ENCODE results near the gene VPS26C.
A peak's percentile ranks its signal among the peaks of the same experiment; 100 is the strongest.
"Not testable (repeated sequence)": the region's sequence is repeated elsewhere in the genome, so short reads cannot be mapped to it uniquely, and the experiment has no call there.

The VPS26C gene

DNA sequence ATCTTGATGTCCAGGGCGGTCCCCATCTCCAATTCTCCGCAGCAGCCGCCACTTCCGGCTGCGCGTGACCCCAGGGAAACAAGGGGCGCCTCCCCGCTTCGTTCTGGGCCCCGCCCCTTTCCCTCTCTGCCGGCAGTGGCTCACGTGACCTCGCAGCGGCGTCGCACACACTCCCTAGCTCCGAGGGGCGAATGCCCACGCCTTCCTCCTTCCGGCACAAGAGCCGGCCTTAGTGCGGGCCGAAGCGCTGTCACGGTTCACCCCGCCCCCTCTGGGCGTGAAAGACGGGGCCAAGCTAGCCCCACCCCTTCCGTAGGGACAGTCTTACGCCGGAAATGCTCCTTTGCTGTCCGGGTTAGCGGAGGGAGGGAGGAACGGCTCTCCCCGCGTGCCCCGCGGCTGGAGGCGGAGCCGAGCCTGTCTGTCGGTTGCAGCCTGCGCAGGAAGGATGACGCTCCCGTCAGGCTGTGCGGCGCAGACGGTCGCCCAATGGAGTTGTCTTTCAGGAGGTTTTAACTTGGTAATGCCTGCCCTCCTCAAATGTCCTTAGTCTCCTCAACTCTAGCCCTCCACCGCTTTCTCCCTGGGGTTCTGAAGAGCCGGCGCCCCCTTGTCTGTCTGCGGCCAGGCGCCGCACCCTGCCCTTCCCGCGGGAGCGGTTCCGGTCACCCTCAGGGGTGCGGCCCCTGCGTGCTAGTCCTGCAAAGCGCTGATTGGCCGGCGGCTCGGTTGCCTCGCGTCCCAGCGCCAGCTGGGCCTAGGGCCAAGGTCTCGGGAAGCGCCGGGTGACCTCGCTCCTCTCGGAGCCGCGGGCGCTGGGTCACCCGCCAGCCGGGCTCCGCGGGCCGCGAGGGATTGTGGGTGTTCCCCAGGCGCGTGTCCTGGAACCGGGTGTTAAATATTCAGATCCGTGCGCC, at the start of gene VPS26C:
TSS of gene VPS26C (minus strand) at position 66 of the 917 bp plus-strand sequence. CDS start at position 26, 40 bp downstream.
- DNase-seq: peak; percentile 98
- H3K27ac Mint-ChIP-seq: peak within 1 kb of the TSS; percentile 99
- H3K36me3 Mint-ChIP-seq (ENCODE audit: low read depth): peaks cover 36% of the 10 kb centered on the region
- no peaks in the 10 kb centered on the region for H3K9me3 Mint-ChIP-seq
- H3K4me3 Mint-ChIP-seq: peak within 1 kb of the TSS; percentile 93
- no peaks in the 10 kb centered on the region for H3K27me3 Mint-ChIP-seq
- H3K4me1 Mint-ChIP-seq (ENCODE audit: low read depth): peaks cover 42% of the 10 kb centered on the region

DNA sequence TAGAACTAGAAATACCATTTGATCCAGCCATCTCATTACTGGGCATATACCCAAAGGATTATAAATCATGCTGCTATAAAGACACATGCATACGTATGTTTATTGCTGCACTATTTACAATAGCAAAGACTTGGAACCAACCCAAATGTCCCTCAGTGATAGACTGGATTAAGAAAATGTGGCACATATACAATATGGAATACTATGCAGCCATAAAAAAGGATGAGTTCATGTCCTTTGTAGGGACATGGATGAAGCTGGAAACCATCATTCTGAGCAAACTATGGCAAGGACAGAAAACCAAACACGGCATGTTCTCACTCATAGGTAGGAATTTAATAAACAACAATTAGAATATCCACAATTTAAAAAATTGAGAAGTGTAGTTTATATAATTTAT, 48.9 kb upstream of the VPS26C start:
- not testable (repeated sequence) for H3K27ac Mint-ChIP-seq; H3K27me3 Mint-ChIP-seq; H3K36me3 Mint-ChIP-seq (ENCODE audit: low read depth); DNase-seq; H3K4me1 Mint-ChIP-seq (ENCODE audit: low read depth); H3K4me3 Mint-ChIP-seq; H3K9me3 Mint-ChIP-seq

DNA sequence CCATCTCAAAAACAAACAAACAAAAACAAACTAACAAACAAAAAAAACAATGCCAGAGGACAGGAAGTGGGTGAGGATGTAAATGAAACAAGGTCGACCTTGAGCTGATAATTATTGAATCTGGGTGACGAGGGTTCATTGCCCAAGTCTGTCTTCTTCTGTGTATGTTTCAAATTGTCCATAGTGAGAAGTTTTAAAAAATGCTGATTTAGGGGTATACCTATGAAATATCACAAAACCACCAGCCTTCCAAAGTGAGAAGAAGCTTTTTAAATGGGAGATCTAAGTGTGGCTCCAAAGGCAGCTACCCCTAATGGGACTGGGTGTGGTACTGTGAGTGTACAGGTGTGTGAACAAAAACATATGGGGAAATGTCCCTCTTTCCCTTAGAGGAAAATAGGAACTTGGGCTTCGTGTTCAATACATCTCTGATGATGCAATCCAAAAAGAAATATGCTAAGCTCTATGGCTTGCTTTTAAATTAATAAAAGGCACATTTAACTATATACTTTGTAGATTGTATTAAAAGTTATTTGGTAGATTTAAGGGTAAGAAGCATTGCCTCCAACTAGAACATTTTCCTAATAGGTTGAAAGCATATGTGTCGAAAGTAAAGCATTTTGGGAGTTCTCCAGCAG, 33.1 kb upstream of the VPS26C start:
- Mint-ChIP-seq H3K27me3 (peaks cover 2% of the 10 kb centered on the region), H3K4me1 (ENCODE audit: low read depth) (no peaks in the 10 kb centered on the region), H3K27ac (no peak overlapping the region), H3K9me3 (no peaks in the 10 kb centered on the region), H3K36me3 (ENCODE audit: low read depth) (no peaks in the 10 kb centered on the region), H3K4me3 (no peak overlapping the region)
- DNase-seq: no peak

DNA sequence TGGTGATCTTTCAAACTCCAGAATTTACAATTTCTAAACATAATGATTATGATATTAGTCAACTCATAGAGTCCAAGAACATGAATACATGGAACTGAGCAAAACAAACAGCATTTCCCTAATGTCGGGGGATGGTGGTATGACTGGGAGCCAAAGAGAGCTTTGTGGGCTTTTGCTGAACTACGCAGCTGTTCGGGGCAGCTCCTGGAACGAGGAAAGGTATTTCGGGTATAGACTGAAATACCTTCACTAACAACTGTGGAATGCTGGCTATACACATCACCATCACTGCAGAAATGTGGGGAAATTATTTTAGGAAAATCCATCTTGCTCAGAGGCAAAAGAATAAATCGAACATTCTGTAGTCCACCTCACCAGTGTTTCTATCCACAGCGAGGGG, 30.2 kb upstream of the VPS26C start:
- H3K4me1 Mint-ChIP-seq (ENCODE audit: low read depth): peaks cover 4% of the 10 kb centered on the region
- H3K27ac Mint-ChIP-seq: no peak overlapping the region
- H3K4me3 Mint-ChIP-seq: no peak overlapping the region
- H3K27me3 Mint-ChIP-seq: peaks cover 9% of the 10 kb centered on the region
- no peaks in the 10 kb centered on the region for H3K9me3 Mint-ChIP-seq
- no peak for DNase-seq
- no peaks in the 10 kb centered on the region for H3K36me3 Mint-ChIP-seq (ENCODE audit: low read depth)

DNA sequence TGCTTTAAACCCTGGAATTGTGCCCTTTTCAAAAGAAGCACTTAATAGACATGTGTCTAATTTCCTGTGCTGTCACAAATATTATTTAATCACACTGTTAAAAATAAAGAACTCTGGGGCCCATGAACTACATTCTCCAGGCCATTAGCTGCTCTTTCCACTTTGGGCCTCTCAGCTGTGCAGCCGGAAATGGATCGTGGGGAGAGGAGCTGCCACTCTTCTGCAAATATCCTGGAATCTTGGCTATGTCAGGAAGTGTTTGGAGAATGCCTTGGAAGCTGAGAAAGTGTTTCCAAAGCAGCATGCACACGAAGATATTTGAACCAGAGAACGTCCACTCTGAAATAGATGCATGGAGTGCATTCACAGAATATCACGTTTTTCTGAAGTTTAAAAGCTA, 27.5 kb upstream of the VPS26C start:
- no peak for DNase-seq
- peaks cover 13% of the 10 kb centered on the region for H3K27me3 Mint-ChIP-seq
- H3K27ac Mint-ChIP-seq: no peak overlapping the region
- H3K36me3 Mint-ChIP-seq (ENCODE audit: low read depth): no peaks in the 10 kb centered on the region
- H3K4me1 Mint-ChIP-seq (ENCODE audit: low read depth): peaks cover 4% of the 10 kb centered on the region
- H3K9me3 Mint-ChIP-seq: no peaks in the 10 kb centered on the region
- H3K4me3 Mint-ChIP-seq: no peak overlapping the region

DNA sequence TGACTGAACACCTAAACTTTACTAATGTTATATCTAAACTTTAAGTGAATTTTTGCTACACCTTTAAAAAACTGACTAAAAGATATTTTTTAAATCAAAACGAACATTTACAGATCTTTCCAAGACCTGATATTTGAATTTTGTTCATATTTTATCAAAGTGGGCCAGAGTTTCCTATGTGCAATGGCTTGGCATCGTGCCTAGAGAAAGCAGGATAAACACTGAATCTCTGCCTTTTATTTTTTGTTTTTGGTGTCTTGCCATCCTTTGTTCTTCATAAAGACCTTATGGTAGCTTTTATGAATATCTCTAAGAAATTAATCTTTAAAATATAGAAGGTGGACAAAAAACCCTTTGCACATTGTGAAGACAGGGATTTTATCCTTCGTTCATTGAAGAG, 25.8 kb upstream of the VPS26C start:
- H3K4me3 Mint-ChIP-seq: no peak overlapping the region
- H3K4me1 Mint-ChIP-seq (ENCODE audit: low read depth): peaks cover 4% of the 10 kb centered on the region
- H3K36me3 Mint-ChIP-seq (ENCODE audit: low read depth): no peaks in the 10 kb centered on the region
- H3K27ac Mint-ChIP-seq: no peak overlapping the region
- peaks cover 13% of the 10 kb centered on the region for H3K27me3 Mint-ChIP-seq
- DNase-seq: no peak
- no peaks in the 10 kb centered on the region for H3K9me3 Mint-ChIP-seq

DNA sequence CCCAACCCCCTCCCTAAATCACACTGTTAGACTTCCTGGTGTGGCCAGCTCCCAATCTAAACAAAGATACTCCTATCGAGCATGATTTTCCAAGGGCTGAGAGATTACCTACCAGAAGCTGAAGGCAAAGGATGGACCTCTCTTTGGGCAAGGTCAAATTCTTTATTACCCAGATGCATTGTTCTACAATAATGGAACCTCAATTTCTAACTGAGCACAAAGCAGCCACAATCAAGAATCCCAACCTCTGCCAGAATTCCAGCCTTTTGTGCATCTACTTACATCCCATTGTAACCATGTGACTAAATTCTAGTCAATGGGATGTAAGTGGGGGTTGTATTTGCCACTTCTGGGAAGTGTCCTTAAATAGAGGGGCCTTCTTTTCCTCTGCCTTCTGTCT, 24.9 kb upstream of the VPS26C start:
- Mint-ChIP-seq H3K4me1 (ENCODE audit: low read depth) (peaks cover 4% of the 10 kb centered on the region), H3K27ac (no peak overlapping the region), H3K4me3 (no peak overlapping the region), H3K27me3 (peaks cover 13% of the 10 kb centered on the region), H3K36me3 (ENCODE audit: low read depth) (no peaks in the 10 kb centered on the region), H3K9me3 (no peaks in the 10 kb centered on the region)
- DNase-seq: no peak

DNA sequence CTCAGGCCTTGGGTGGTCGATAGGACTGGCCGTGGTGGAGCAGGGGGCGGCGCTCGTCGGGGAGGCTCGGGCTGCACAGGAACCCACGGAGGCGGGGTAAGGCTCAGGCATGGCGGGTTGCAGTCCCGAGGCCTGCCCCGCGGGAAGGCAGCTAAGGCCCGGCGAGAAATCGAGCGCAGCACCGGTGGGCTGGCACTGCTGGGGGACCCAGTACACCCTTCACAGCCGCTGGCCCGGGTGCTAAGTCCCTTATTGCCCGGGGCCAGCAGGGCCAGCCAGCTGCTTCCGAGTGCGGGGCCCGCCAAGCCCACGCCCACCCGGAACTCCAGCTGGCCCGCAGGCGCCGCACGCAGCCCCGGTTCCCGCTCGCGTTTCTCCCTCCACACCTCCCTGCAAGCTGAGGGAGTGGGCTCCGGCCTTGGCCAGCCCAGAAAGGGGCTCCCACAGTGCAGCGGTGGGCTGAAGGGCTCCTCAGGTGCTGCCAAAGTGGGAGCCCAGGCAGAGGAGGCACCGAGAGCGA, 16.1 kb upstream of the VPS26C start:
- H3K4me1 Mint-ChIP-seq (ENCODE audit: low read depth); H3K9me3 Mint-ChIP-seq; H3K27me3 Mint-ChIP-seq; H3K36me3 Mint-ChIP-seq (ENCODE audit: low read depth); H3K4me3 Mint-ChIP-seq; DNase-seq; H3K27ac Mint-ChIP-seq: not testable (repeated sequence)

DNA sequence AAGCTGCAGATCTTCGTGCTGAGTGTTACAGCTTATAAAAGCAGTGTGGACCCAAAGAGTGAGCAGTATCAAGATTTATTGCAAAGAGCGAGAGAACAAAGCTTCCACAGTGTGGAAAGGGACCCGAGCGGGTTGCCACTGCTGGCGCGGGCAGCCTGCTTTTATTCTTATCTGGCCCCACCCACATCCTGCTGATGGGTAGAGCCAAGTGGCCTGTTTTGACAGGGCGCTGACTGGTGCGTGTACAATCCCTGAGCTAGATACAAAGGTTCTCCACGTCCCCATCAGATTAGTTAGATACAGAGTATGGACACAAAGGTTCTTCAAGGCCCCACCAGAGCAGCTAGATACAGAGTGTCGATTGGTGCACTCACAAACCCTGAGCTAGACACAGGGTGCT, 15.5 kb upstream of the VPS26C start:
- H3K4me3 Mint-ChIP-seq: peak overlapping the region; percentile 56
- DNase-seq: peak; percentile 33
- not testable (repeated sequence) for H3K4me1 Mint-ChIP-seq (ENCODE audit: low read depth); H3K27me3 Mint-ChIP-seq; H3K36me3 Mint-ChIP-seq (ENCODE audit: low read depth); H3K9me3 Mint-ChIP-seq; H3K27ac Mint-ChIP-seq

DNA sequence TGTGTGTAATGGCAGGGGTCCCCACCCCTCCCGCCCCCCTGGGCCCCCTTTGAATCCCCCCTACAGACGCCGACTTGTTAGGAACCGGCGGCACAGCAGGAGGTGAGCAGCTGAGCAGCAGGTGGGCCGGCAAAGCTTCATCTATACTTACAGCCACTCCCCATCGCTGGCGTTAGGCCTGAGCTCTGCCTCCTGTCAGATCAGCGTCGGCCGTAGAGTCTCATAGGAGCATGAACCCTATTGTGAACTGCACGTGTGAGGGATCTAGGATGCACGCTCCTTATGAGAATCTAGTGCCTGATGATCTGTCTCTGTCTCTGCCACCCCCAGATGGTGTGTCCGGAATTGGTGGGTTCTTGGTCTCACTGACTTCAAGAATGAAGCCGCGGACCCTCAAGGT, 14.9 kb upstream of the VPS26C start:
- Mint-ChIP-seq H3K4me3 (peak overlapping the region; percentile 56), H3K27ac (no peak overlapping the region), H3K4me1 (ENCODE audit: low read depth) (no peaks in the 10 kb centered on the region), H3K27me3 (no peaks in the 10 kb centered on the region), H3K36me3 (ENCODE audit: low read depth) (no peaks in the 10 kb centered on the region), H3K9me3 (no peaks in the 10 kb centered on the region)
- no peak for DNase-seq

DNA sequence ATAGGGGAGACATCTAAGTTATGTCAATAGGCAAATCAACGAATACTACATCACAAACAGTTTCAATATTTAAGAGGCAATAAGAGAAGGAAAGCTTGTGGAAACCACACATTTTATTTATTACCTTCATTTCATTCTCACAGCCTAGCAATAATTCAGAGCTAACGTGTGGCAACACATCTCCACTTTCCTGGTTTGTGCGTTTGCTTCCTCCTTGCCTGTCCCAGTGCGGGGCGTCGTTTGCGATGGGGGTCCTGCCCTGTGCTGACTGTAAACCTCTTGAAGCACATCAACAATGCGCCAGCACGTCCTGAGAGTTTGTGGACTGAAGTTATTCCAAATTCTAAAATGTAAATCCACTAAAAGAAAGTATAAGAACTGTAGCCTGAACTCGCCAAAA, 14.4 kb upstream of the VPS26C start:
- Mint-ChIP-seq H3K27me3 (no peaks in the 10 kb centered on the region), H3K27ac (no peak overlapping the region), H3K4me1 (ENCODE audit: low read depth) (no peaks in the 10 kb centered on the region), H3K4me3 (no peak overlapping the region), H3K9me3 (no peaks in the 10 kb centered on the region), H3K36me3 (ENCODE audit: low read depth) (no peaks in the 10 kb centered on the region)
- no peak for DNase-seq

DNA sequence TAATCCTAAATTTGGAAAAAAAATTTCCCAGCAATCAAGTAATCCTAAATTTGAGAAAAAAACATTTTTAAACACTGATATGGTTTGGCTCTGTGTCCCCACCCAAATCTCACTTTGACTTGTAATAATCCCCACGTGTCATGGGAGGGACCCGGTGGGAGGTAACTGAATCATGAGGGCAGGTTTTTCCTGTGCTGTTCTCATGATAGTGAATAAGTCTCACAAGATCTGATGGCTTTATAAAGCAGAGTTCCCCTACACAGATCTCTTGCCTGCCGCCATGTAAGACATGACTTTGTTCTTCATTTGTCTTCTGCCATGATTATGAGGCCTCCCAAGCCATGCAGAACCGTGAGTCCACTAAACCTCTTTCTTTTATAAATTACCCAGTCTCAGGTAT, 12.1 kb upstream of the VPS26C start:
- H3K36me3 Mint-ChIP-seq (ENCODE audit: low read depth); H3K9me3 Mint-ChIP-seq; H3K4me3 Mint-ChIP-seq; H3K4me1 Mint-ChIP-seq (ENCODE audit: low read depth); H3K27ac Mint-ChIP-seq; H3K27me3 Mint-ChIP-seq; DNase-seq: not testable (repeated sequence)

DNA sequence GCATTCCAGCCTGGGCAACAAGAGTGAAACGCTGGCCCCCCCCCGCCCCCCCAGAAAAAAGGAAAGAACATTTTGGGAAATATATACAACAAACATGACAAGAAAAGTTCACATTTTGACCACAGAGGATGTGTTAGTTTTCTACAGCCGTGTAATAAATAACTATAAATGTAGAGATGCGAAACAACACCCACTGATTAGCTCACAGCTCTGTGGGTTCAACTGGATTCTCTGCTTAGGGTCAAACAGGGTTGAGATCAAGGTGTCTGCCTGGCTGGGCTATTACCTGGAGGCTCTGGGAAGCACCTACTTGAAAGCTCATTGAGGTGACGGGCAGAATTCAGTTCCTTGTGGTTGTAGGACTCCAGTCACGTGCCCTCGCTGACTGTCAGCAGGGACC, 11.1 kb upstream of the VPS26C start:
- Mint-ChIP-seq H3K9me3 (no peaks in the 10 kb centered on the region), H3K4me1 (ENCODE audit: low read depth) (peaks cover 6% of the 10 kb centered on the region), H3K36me3 (ENCODE audit: low read depth) (no peaks in the 10 kb centered on the region), H3K27me3 (no peaks in the 10 kb centered on the region), H3K27ac (no peak overlapping the region), H3K4me3 (no peak overlapping the region)
- no peak for DNase-seq

DNA sequence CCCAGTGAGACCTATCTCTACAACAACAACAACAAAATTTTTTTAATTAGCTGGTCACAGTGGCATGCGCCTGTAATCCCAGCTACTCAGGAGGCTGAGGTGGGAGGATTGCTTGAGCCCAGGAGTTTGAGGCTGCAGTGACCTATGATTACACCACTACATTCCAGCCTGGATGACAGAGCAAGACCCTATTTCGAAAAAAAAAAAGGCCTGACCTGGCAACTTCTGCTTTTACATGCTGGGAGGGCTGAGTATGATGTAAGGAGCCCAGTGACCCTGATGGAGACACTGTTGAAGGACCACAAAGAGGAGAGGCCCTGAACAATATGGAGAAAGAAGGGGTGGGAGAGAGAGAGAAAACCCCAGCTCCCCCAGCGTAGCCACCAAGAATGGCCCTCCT, 9.2 kb upstream of the VPS26C start:
- Mint-ChIP-seq H3K27me3 (no peaks in the 10 kb centered on the region), H3K27ac (no peak overlapping the region), H3K36me3 (ENCODE audit: low read depth) (no peaks in the 10 kb centered on the region), H3K4me1 (ENCODE audit: low read depth) (peaks cover 6% of the 10 kb centered on the region), H3K9me3 (no peaks in the 10 kb centered on the region), H3K4me3 (no peak overlapping the region)
- DNase-seq: no peak
